Fibroblast of mammary gland (primary cell): ENCODE data around the gene ERH.

Experiments used
- DNase-seq: peaks from one replicate; pipeline ENCODE4 v3.0.0-alpha.2; 2010; ENCODE audit warnings: low read depth
- H3K4me3 ChIP-seq: 2 replicates; pipeline ENCODE4 v1.5.1; 2011; ENCODE audit warnings: low read depth, mild to moderate bottlenecking, low read length, moderate library complexity; ENCODE audit not compliant: control insufficient read depth
- CTCF ChIP-seq: conservative IDR thresholded peaks from 2 replicates; pipeline ENCODE4 v1.5.1; 2011; ENCODE audit warnings: low read depth, low read length, inconsistent platforms; ENCODE audit not compliant: control insufficient read depth, insufficient read depth

ERH gene

GRCh38 chr14:69344171-69344570 is 53.9 kb downstream of the ERH start:
- H3K4me3 ChIP-seq: no peak overlapping the region
- DNase-seq: no peak
- no peak for TF ChIP-seq CTCF

- DNase-seq: no peak
- TF ChIP-seq CTCF: no peak
- H3K4me3 ChIP-seq: no peak overlapping the region
Observed at GRCh38 chr14:69342928-69343525, 55.1 kb downstream of the ERH start.

- H3K4me3 ChIP-seq: no peak overlapping the region
- no peak for TF ChIP-seq CTCF
- no peak for DNase-seq
Observed at GRCh38 chr14:69339426-69339825, 58.7 kb downstream of the ERH start.

- DNase-seq: no peak
- H3K4me3 ChIP-seq: no peak overlapping the region
- TF ChIP-seq CTCF: no peak
Observed at GRCh38 chr14:69337984-69338383, 60.1 kb downstream of the ERH start.

GRCh38 chr14:69335371-69335771 is 62.7 kb downstream of the ERH start:
- no peak overlapping the region for H3K4me3 ChIP-seq
- TF ChIP-seq CTCF: no peak
- DNase-seq: no peak

GRCh38 chr14:69334576-69334975 is 63.5 kb downstream of the ERH start:
- no peak for DNase-seq
- no peak for TF ChIP-seq CTCF
- no peak overlapping the region for H3K4me3 ChIP-seq

- no peak for DNase-seq
- TF ChIP-seq CTCF: no peak
- H3K4me3 ChIP-seq: no peak overlapping the region
Observed at GRCh38 chr14:69333791-69334337, 64.2 kb downstream of the ERH start.
